Spleen (tissue), 11 donors: ENCODE measurements around the gene ROR1. TPM values are rescaled to one million over a fixed set of nuclear protein-coding genes. Genes with fewer than 3 reads are reported as not detected.

Source experiments
- DNase-seq: peaks from one replicate; pipeline ENCODE4 v3.0.0-alpha.2; 2020
- H3K27ac ChIP-seq, 8 donors: fragments of 200-600 bp; sonication (generic) in 7 of 8; 1 replicate in 4 of 8; 2 replicates in 4 of 8; pipeline versions ENCODE4 v1.5.0 to v1.8.0; 2016 to 2021; ENCODE audit warnings: inconsistent platforms in 4 of 8, mild to moderate bottlenecking in 4 of 8, moderate library complexity in 1 of 8
- H3K27me3 ChIP-seq, 7 donors: fragments of 200-600 bp; sonication (generic) in 6 of 7; replicated peaks in 1 of 7; 1 replicate in 4 of 7; 2 replicates in 3 of 7; pipeline versions ENCODE4 v1.5.0 to v1.8.0; 2016 to 2021; ENCODE audit warnings: inconsistent platforms in 3 of 7, mild to moderate bottlenecking in 1 of 7
- H3K36me3 ChIP-seq, 6 donors: fragments of 200-600 bp; sonication (generic) in 5 of 6; 1 replicate in 4 of 6; 2 replicates in 2 of 6; pipeline versions ENCODE4 v1.5.0 to v1.8.0; 2016 to 2021; ENCODE audit warnings: inconsistent platforms in 2 of 6
- H3K4me1 ChIP-seq, 6 donors: fragments of 200-600 bp; sonication (generic) in 5 of 6; 1 replicate in 3 of 6; 2 replicates in 3 of 6; pipeline versions ENCODE4 v1.5.0 to v1.8.0; 2016 to 2021; ENCODE audit warnings: inconsistent platforms in 3 of 6
- H3K4me3 ChIP-seq, 8 donors: fragments of 200-600 bp; sonication (generic) in 7 of 8; 1 replicate in 4 of 8; 2 replicates in 4 of 8; pipeline versions ENCODE4 v1.5.0 to v1.8.0; 2016 to 2021; ENCODE audit warnings: inconsistent platforms in 4 of 8, mild to moderate bottlenecking in 4 of 8, moderate library complexity in 2 of 8
- H3K9me3 ChIP-seq, 8 donors: fragments of 200-600 bp; sonication (generic) in 7 of 8; 1 replicate in 4 of 8; 2 replicates in 4 of 8; pipeline versions ENCODE4 v1.5.0 to v1.8.0; 2016 to 2021; ENCODE audit warnings: inconsistent platforms in 4 of 8
- CTCF ChIP-seq, 11 experiments: fragments of 200-600 bp in 7 of 11; fragments of 450-650 bp in 4 of 11; sonication (generic) in 4 of 11; IDR thresholded peaks in 8 of 11; conservative IDR thresholded peaks in 3 of 11; 1 replicate in 7 of 11; 2 replicates in 4 of 11; pipeline versions ENCODE4 v1.4.0 to v1.8.0; 2016 to 2021; ENCODE audit warnings: antibody characterized with exemption in 11 of 11, inconsistent platforms in 4 of 11, mild to moderate bottlenecking in 1 of 11
- POLR2A ChIP-seq, 3 donors: fragments of 450-650 bp; IDR thresholded peaks; one replicate each; pipeline ENCODE4 v1.5.1; 2017; ENCODE audit warnings: antibody characterized with exemption in 3 of 3, mild to moderate bottlenecking in 1 of 3
- POLR2AphosphoS5 ChIP-seq, 3 donors: sonication (generic); formaldehyde crosslinking; IDR thresholded peaks; one replicate each; pipeline ENCODE4 v1.5.1; 2017; ENCODE audit warnings: antibody characterized with exemption in 3 of 3
- WGBS, 5 donors: extraction: QIAGEN DNeasy Blood & Tissue Kit in 3 of 5; methylation state at CpG; one replicate each; pipeline versions ENCODE4 v1.1.5 to v1.1.7; 2013 to 2018; 5-methylcytosine and 5-hydroxymethylcytosine counted together
- intact Hi-C: fragments of 100-400 bp; cut with DNase I; formaldehyde crosslinking; loops from one replicate; pipeline ENCODE4 v1.15.0; 2023; ENCODE audit warnings: low total_unique reads
- polyA plus RNA-seq, 3 donors: library from polyadenylated mRNA; stranded (reverse); fragments of 200-250 nt; gene quantifications; one replicate each; pipeline ENCODE4 v1.2.1, GENCODE V29; 2013
- total RNA-seq, 7 donors: library from RNA; depleted of rRNA in 3 of 7; stranded (reverse); fragments of >200 nt in 3 of 7; fragmentation: NEBNext Ultra II Directional in 4 of 7; extraction: Animal tissue kit (Norgen Biotek cat#: 25700) in 4 of 7; gene quantifications; one replicate each; pipeline versions ENCODE4 v1.1.0 to v1.2.1, GENCODE V29; 2016 to 2021
- donor health status: healthy with polysubstance abuse.
- donor health status: DM: no; HTN: no; CAD: no; lungs with moderate emphysema.
- donor health status: DM: no; HTN: no; CAD: no.
- donor health status: Bipolar disorder and iron deficiency.
- donor health status: healthy.
- donor health status: DM: no; HTN: no; CAD: no.
- donor health status: DM: yes; HTN: yes; CAD: no.

ROR1 gene
- total and polyA plus RNA-seq, 10 donors = 0.43 to 12.3 (median 6.4) TPM

DNA sequence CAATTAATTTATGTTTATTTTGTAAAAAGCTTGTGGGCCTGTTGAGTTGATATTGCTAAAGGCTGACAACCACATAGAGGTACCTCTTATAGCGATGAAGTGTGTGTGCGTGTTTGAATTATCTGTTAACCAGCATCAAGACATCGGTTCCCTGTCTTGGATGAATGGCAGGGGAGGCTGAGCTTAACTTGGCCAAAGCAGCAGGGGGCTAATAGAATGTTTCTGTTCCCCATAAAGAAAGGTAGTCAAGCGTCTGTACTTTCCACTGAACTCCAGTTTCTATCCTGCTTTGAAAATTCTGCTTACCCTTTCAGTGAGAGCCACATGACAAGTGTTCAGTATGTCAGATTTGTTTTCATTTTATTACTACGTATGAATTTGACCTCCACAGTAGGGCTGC lies 63.0 kb downstream of the ROR1 start:
- 74 to 81% (median 79%) methylated on average over 5 of the region's 5 CpGs for WGBS, 5 donors

DNA sequence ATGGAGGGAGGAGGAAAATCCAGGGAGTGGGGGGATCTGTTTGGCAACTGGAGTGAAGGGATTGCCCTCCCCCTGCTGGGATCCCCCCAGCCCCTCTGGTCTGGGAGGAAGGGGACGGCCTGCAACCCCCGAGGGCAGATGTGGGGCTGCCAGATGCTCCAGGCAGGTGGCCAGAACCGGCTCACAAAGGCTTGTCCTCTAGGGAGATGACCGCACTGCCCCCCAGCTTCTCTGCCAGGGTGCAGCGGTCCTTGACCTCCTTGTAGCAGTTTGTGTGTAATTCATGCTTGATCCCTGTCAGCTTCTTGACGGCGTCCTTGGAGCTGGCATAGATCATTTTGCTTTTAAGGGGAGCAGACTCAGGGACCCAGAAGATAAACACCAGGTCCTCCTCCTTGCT lies 69.2 kb downstream of the ROR1 start:
- no peaks in the 10 kb centered on the region for H3K9me3 ChIP-seq
- intact Hi-C loops = no loop called here
- no peak overlapping the region for H3K27ac ChIP-seq
- no peaks in the 10 kb centered on the region for H3K36me3 ChIP-seq
- WGBS, 5 donors = 53 to 66% (median 62%) methylated on average over 5 to 7 of the region's 7 CpGs
- DNase-seq = no peak
- TF ChIP-seq POLR2A (IDR thresholded peaks at IDR 0.05) (no peak), POLR2AphosphoS5 (IDR thresholded peaks at IDR 0.05) (no peak), CTCF (IDR thresholded peaks at IDR 0.05 in 8 of 11, conservative IDR thresholded peaks at IDR 0.05 in 3 of 11) (no peak)
- H3K4me1 ChIP-seq = no peaks in the 10 kb centered on the region
- no peak overlapping the region for H3K4me3 ChIP-seq
- no peaks in the 10 kb centered on the region for H3K27me3 ChIP-seq

More for the DNA sequence above, 63.0 kb downstream of the ROR1 start:
- DNase-seq = no peak
- Histone ChIP-seq H3K4me3 (no peak overlapping the region), H3K4me1 (peaks cover 0 to 7% (median 0%) of the 10 kb centered on the region in 6 donors), H3K27ac (no peak overlapping the region), H3K27me3 (no peaks in the 10 kb centered on the region), H3K9me3 (no peaks in the 10 kb centered on the region), H3K36me3 (no peaks in the 10 kb centered on the region)
- no peak for TF ChIP-seq POLR2AphosphoS5 (IDR thresholded peaks at IDR 0.05)
- TF ChIP-seq POLR2A (IDR thresholded peaks at IDR 0.05) = no peak
- no peak for TF ChIP-seq CTCF (IDR thresholded peaks at IDR 0.05 in 8 of 11, conservative IDR thresholded peaks at IDR 0.05 in 3 of 11)
- intact Hi-C loops = no loop called here

DNA sequence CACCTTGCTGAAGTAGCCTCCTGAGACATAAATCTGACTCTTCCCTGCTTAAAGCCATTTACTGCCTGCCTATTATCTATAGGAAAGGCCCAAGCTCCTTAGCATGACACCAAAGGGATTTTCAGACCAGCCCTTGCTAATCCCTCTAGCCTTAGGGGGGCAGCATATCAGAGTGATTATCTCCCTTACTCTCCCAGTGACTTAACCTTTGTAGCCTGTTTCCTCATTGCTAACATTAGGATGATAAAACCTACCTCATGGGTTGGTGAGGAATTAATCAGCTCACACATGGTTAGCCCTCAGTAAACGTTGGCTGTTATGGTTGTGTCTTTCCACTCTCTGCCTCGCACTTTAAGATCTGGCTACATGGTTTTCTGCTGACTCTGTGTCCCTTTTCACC lies 70.1 kb downstream of the ROR1 start:
- Histone ChIP-seq H3K9me3 (no peaks in the 10 kb centered on the region), H3K4me3 (no peak overlapping the region), H3K27me3 (no peaks in the 10 kb centered on the region), H3K4me1 (no peaks in the 10 kb centered on the region), H3K27ac (no peak overlapping the region), H3K36me3 (no peaks in the 10 kb centered on the region)
- intact Hi-C loops = no loop called here
- WGBS, 5 donors = 70 to 86% (median 77%) methylated on average over 2 of the region's 2 CpGs
- no peak for DNase-seq
- TF ChIP-seq POLR2AphosphoS5 (IDR thresholded peaks at IDR 0.05) = no peak
- no peak for TF ChIP-seq CTCF (IDR thresholded peaks at IDR 0.05 in 8 of 11, conservative IDR thresholded peaks at IDR 0.05 in 3 of 11)
- no peak for TF ChIP-seq POLR2A (IDR thresholded peaks at IDR 0.05)

DNA sequence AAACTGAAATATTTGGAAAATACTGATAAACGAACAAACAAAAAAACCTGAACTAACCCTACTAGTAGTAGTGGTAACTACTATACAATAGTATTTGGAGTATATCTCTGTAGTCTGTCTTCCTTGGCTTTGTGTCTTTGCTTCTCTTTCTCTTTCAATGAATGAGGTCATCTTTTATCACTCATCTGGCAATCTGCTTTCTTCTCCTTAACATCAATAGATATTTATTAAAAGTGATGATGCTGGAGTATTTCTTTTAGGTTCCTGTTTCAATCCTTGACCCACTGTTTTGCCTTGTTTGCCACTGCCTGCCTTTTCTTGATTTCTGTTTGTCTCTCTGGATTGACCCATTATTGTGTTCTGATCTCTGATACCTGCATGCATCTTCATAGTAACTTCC lies 71.5 kb downstream of the ROR1 start:
- no peaks in the 10 kb centered on the region for H3K36me3 ChIP-seq
- intact Hi-C loops = no loop called here
- no peaks in the 10 kb centered on the region for H3K9me3 ChIP-seq
- no peaks in the 10 kb centered on the region for H3K27me3 ChIP-seq
- no peak for DNase-seq
- H3K4me1 ChIP-seq = no peaks in the 10 kb centered on the region
- H3K27ac ChIP-seq = no peak overlapping the region
- WGBS, 5 donors = 67 to 93% (median 83%) methylated on average over 1 of the region's 1 CpG
- no peak for TF ChIP-seq POLR2A (IDR thresholded peaks at IDR 0.05)
- no peak for TF ChIP-seq POLR2AphosphoS5 (IDR thresholded peaks at IDR 0.05)
- TF ChIP-seq CTCF (IDR thresholded peaks at IDR 0.05 in 8 of 11, conservative IDR thresholded peaks at IDR 0.05 in 3 of 11) = no peak
- H3K4me3 ChIP-seq = no peak overlapping the region
